DOHH2 (cell line): ENCODE results near the gene TMEM39B.

Source experiments
- EZH2phosphoT487 ChIP-seq: fragments of 200-600 bp; sonication (generic); IDR thresholded peaks from 2 replicates; pipeline ENCODE4 v1.6.1; 2017; ENCODE audit warnings: borderline replicate concordance, mild to moderate bottlenecking, antibody characterized with exemption, low read length, moderate library complexity, mixed read lengths
- TF ChIP-seq, protein P1 (sequence below): fragments of 200-600 bp; sonication (generic); IDR thresholded peaks from one replicate; pipeline ENCODE4 v1.5.1; 2014; ENCODE audit warnings: antibody characterized with exemption, mild to moderate bottlenecking, low read depth, low read length; ENCODE audit not compliant: poor library complexity, severe bottlenecking

DNA sequence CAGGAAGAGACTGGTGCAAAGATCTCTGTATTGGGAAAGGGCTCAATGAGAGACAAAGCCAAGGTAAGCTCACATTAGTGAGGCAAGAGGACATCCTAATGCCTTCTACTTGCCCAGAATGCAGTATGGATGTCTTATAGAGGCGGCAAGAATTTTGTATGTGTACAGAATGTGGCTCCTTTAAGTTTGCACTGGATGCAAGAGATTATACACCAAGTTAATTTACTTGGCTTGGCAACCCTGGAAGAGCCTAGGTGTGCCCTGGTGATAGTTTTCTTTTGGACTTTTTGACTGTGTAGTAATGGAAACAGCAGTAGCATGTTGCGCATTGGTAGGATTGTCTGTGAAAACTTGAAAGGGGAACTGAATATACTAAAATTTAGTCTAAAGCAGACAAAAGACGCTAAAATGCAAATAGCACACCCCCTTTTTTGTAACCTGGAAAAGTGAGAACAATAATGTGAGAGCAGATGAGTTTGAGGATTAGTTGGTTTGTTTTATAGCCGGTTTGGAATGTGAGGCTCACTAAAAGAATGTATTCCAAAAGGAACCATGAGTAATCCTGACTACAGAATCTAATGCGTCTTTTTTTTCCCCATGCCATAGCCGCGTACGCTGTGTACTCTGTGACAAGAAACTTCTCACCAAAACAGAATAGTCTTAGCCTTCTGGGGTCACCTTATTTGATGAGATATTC, 41.0 kb upstream of the TMEM39B start:
- TF ChIP-seq EZH2phosphoT487, result no peak
- TF ChIP-seq, protein P1, sequence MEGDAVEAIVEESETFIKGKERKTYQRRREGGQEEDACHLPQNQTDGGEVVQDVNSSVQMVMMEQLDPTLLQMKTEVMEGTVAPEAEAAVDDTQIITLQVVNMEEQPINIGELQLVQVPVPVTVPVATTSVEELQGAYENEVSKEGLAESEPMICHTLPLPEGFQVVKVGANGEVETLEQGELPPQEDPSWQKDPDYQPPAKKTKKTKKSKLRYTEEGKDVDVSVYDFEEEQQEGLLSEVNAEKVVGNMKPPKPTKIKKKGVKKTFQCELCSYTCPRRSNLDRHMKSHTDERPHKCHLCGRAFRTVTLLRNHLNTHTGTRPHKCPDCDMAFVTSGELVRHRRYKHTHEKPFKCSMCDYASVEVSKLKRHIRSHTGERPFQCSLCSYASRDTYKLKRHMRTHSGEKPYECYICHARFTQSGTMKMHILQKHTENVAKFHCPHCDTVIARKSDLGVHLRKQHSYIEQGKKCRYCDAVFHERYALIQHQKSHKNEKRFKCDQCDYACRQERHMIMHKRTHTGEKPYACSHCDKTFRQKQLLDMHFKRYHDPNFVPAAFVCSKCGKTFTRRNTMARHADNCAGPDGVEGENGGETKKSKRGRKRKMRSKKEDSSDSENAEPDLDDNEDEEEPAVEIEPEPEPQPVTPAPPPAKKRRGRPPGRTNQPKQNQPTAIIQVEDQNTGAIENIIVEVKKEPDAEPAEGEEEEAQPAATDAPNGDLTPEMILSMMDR, result no peak
